Transverse colon (tissue), 4 donors: ENCODE data around the gene ADCY2. TPM values are rescaled to one million over a fixed set of nuclear protein-coding genes. Genes with fewer than 3 reads are reported as not detected.

ENCODE experiments used
- DNase-seq: peaks from one replicate; pipeline ENCODE4 v3.0.0-alpha.2; 2019
- H3K27ac ChIP-seq, 4 donors: fragments of 200-600 bp; sonication (generic); 2 replicates each; pipeline ENCODE4 v1.5.1; 2016 to 2018; ENCODE audit warnings: inconsistent platforms in 4 of 4
- H3K27me3 ChIP-seq: fragments of 200-600 bp; sonication (generic); 2 replicates; pipeline ENCODE4 v1.5.1; 2017; ENCODE audit warnings: inconsistent platforms
- H3K36me3 ChIP-seq, 4 donors: fragments of 200-600 bp; sonication (generic); 2 replicates each; pipeline ENCODE4 v1.5.1; 2017 to 2019; ENCODE audit warnings: inconsistent platforms in 4 of 4
- H3K4me1 ChIP-seq, 4 donors: fragments of 200-600 bp; sonication (generic); 2 replicates each; pipeline ENCODE4 v1.5.1; 2017 to 2020; ENCODE audit warnings: inconsistent platforms in 4 of 4
- H3K4me3 ChIP-seq, 4 donors: fragments of 200-600 bp; sonication (generic); 1 replicate in 1 of 4; 2 replicates in 3 of 4; pipeline versions ENCODE4 v1.5.1 to v1.6.1; 2017 to 2019; ENCODE audit warnings: inconsistent platforms in 4 of 4
- H3K9me3 ChIP-seq, 2 donors: fragments of 200-600 bp; sonication (generic); 2 replicates each; pipeline ENCODE4 v1.5.1; 2017 to 2019; ENCODE audit warnings: inconsistent platforms in 2 of 2
- EP300 ChIP-seq: sonication (generic); formaldehyde crosslinking; IDR thresholded peaks from one replicate; pipeline ENCODE4 v1.6.1; 2017; ENCODE audit warnings: antibody characterized with exemption, low read depth
- POLR2A ChIP-seq: fragments of 450-650 bp; IDR thresholded peaks from one replicate; pipeline ENCODE4 v1.6.1; 2016; ENCODE audit warnings: antibody characterized with exemption, mild to moderate bottlenecking, moderate library complexity
- POLR2AphosphoS5 ChIP-seq, 3 donors: sonication (generic); formaldehyde crosslinking; IDR thresholded peaks; one replicate each; pipeline ENCODE4 v1.6.1; 2016; ENCODE audit warnings: antibody characterized with exemption in 3 of 3
- WGBS, 2 donors: methylation state at CpG; one replicate each; pipeline ENCODE4 v1.1.5; 2018; ENCODE audit warnings: low coverage in 1 of 2; 5-methylcytosine and 5-hydroxymethylcytosine counted together
- in situ Hi-C, 4 donors: fragments of 200-750 bp; cut with MboI; loops; one replicate each; pipeline versions ENCODE4 v1.15.0 to v1.15.1; 2017; ENCODE audit warnings: low sequenced_read_pairs in 3 of 4, low pct_ligation_motif_present in 1 of 4, low pct_unique_long_range_greater_than_20kb in 1 of 4
- intact Hi-C: fragments of 100-400 bp; cut with DNase I; formaldehyde crosslinking; loops from one replicate; pipeline ENCODE4 v1.15.1; 2023; ENCODE audit warnings: low total_unique reads
- total RNA-seq, 4 donors: library from RNA; depleted of rRNA; stranded (reverse); fragments of >200 nt; gene quantifications; one replicate each; pipeline ENCODE4 v1.1.0, GENCODE V29; 2016
- TF ChIP-seq, protein P1 (sequence below), 5 experiments: fragments of 200-600 bp in 3 of 5; fragments of 450-650 bp in 2 of 5; sonication (generic) in 3 of 5; IDR thresholded peaks; 1 replicate in 2 of 5; 2 replicates in 3 of 5; pipeline ENCODE4 v1.5.1; 2016 to 2017; ENCODE audit warnings: antibody characterized with exemption in 5 of 5, inconsistent platforms in 3 of 5, mild to moderate bottlenecking in 2 of 5, moderate library complexity in 1 of 5

The ADCY2 gene
- total RNA-seq, 4 donors from 2014 or later, result 1.4 to 4.5 (median 3.1) TPM

DNA sequence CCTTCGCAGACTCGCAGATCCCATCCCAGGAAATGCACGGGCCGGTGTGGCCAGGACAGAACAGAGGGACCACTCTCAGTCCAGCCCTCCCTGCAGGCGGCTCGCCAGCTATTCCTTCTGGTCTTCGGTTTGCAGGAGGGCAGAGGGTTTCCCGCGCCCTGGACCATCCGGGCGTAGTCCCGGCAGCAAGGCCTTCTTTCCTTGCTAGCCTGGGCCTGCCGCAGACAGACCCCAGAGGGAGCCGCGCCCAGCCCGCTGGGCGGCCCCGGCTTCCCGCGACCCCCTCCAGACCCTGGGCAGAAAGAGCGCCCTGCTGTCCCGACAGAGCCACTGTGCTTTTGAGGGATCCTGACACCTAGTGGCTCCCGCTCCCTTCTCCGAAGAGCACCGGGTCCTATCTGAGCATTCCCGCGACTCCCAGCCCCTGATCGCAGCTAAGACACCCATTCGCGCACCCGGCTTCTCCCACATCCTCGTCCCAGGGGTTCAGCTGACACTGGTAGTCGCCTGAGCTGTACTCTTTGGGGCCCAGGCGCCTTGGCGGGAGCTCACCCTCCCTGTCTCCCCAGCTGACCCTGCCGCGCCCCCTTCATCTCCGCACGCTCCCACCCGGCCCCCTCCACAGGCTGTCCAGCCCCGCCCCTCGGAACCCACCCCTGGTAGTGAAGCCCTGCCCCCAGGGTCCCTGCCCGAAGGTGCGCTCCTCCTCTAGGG lies 453.9 kb downstream of the ADCY2 start:
- peak overlapping the region; percentile 36 to 57 (median 42) for H3K4me3 ChIP-seq
- peaks cover 6 to 18% (median 9%) of the 10 kb centered on the region in 4 donors for H3K4me1 ChIP-seq
- H3K27me3 ChIP-seq, result peaks cover 40% of the 10 kb centered on the region
- DNase-seq, result no peak
- H3K36me3 ChIP-seq, result no peaks in the 10 kb centered on the region
- in situ Hi-C loops (no loop called here), intact Hi-C loops (no loop called here)
- TF ChIP-seq, protein P1, sequence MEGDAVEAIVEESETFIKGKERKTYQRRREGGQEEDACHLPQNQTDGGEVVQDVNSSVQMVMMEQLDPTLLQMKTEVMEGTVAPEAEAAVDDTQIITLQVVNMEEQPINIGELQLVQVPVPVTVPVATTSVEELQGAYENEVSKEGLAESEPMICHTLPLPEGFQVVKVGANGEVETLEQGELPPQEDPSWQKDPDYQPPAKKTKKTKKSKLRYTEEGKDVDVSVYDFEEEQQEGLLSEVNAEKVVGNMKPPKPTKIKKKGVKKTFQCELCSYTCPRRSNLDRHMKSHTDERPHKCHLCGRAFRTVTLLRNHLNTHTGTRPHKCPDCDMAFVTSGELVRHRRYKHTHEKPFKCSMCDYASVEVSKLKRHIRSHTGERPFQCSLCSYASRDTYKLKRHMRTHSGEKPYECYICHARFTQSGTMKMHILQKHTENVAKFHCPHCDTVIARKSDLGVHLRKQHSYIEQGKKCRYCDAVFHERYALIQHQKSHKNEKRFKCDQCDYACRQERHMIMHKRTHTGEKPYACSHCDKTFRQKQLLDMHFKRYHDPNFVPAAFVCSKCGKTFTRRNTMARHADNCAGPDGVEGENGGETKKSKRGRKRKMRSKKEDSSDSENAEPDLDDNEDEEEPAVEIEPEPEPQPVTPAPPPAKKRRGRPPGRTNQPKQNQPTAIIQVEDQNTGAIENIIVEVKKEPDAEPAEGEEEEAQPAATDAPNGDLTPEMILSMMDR (IDR thresholded peaks at IDR 0.05), result no peak
- TF ChIP-seq POLR2A (no peak), EP300 (no peak), POLR2AphosphoS5 (IDR thresholded peaks at IDR 0.05) (no peak)
- H3K9me3 ChIP-seq, result no peaks in the 10 kb centered on the region
- 10% methylated on average over 33 of the region's 44 CpGs; no CpG with 5 or more reads in 1 of the 2 donors for WGBS, 2 donors
- no peak overlapping the region for H3K27ac ChIP-seq

DNA sequence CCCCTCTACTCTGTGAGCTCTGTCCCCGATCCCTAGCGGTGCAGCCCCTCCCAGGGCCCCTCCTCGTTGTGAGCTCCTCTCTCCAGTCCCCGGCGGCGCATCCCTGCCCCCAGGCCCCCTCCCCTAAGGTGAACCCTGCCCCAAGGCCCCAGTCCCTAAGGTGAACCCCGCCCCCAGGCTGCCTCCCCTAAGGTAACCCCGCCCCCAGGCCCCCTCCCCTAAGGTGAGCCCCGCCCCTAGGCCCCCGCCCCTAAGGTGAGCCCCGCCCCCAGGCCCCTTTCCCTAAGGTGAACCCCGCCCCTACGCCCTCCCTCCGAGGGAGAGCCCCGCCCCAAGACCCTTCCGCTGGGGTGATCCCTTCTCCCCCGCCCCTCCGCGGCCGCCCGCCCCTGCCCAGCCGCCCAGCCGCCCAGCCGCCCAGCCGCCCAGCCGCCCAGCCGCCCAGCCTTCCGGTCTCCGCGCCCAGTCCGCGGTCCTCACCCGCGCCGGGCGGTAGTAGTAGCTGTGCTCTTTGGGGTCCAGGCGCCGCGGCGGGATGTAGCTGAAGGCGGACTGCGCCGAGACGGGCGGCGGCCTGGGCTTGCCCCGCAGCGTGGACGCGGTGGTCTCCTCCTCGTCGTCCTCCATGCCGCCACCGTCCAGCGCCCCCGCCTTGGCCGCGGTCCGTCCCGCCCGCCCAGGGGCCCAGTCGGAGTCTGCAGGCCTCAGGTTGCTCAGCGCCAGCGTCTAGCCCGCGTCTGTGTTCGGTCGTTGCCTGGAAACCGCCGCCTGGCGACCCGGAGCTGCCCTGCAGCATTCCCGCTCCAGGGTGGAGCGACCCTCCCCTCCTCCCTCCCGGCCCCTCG lies 454.7 kb downstream of the ADCY2 start, which contains the start of gene CFAP90:
CFAP90 (minus strand) TSS at position 739 of the 845 bp plus-strand sequence; CDS start at position 627, 112 bp downstream.
- no peak within 1 kb of the TSS for H3K27ac ChIP-seq
- H3K9me3 ChIP-seq, result no peaks in the 10 kb centered on the region
- intact Hi-C loops, result no loop called here

DNA sequence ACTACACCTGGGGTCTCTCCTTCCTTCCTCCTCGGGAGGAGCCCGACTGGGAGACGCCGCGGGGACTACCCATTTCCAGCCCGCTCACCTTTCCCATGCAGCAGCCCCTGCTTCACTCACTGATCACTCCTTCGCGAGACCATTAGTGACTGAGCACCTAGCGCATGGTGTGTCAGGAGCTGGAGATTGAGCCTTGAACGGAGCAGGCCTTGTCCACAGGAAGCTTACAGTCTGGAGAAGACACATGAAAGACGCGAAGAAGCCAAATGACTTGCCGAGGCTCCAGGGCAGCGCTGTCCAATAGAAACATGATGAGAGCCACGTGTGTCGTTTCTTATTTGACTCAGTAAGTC lies 455.3 kb downstream of the ADCY2 start:
- Histone ChIP-seq H3K4me1 (peaks cover 6 to 18% (median 9%) of the 10 kb centered on the region in 4 donors), H3K36me3 (no peaks in the 10 kb centered on the region), H3K9me3 (no peaks in the 10 kb centered on the region), H3K4me3 (peak overlapping the region in 2 of 4 donors; percentile 41 to 57), H3K27me3 (peaks cover 40% of the 10 kb centered on the region), H3K27ac (no peak overlapping the region)
- WGBS, 2 donors, result 65% methylated on average over 16 of the region's 16 CpGs; no CpG with 5 or more reads in 1 of the 2 donors
- TF ChIP-seq POLR2AphosphoS5 (IDR thresholded peaks at IDR 0.05) (no peak), EP300 (no peak), POLR2A (no peak)
- TF ChIP-seq, protein P1 (IDR thresholded peaks at IDR 0.05), result no peak
- DNase-seq, result no peak
- intact Hi-C loops (no loop called here), in situ Hi-C loops (no loop called here)

More for the DNA sequence above, 454.7 kb downstream of the ADCY2 start, which contains the start of gene CFAP90:
- TF ChIP-seq, protein P1 (IDR thresholded peaks at IDR 0.05), result peak in 3 of 5 experiments; percentile 9 to 23 (median 18)
- no peak for TF ChIP-seq POLR2AphosphoS5 (IDR thresholded peaks at IDR 0.05)
- in situ Hi-C loops, result no loop called here
- peak within 1 kb of the TSS; percentile 36 to 57 (median 42) for H3K4me3 ChIP-seq
- peak; percentile 26 for DNase-seq
- 8 to 11% methylated on average over 6 to 24 of the region's 76 CpGs for WGBS, 2 donors
- peaks cover 6 to 18% (median 9%) of the 10 kb centered on the region in 4 donors for H3K4me1 ChIP-seq
- H3K27me3 ChIP-seq, result peaks cover 40% of the 10 kb centered on the region
- H3K36me3 ChIP-seq, result no peaks in the 10 kb centered on the region

DNA sequence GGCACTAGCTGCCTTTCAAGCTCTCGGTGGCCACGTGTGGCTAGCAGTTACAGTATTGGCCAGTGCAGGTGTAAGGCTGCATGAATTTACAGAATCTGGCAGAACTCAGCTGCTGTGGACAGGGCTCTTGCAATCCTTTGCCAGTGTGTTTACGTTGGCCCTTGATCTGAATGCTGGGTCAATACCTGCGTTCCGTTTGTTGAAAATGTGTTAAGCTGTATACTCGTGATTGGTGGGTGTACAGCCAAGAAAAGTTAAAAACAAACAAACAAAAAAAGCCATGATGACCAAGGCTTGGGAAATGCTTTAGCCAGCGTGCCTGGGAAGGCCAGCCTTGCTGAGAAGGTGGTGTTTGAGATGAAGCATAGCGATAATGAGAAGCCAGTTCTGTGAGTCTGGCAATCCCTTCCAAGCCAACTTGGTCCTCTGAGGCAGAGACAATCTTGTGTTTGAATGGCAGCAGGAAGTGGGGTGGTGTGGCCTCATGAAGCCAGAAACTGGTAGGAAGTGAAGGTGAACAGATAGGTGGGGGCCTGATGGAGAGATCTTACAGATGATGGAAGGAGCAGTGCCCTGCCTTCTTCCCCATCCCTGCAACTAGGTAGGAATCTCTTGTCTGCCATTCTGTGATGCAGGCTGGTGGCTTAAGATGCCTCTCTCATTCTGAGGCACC lies 455.8 kb downstream of the ADCY2 start:
- no peak for DNase-seq
- H3K27ac ChIP-seq, result no peak overlapping the region
- peaks cover 40% of the 10 kb centered on the region for H3K27me3 ChIP-seq
- TF ChIP-seq EP300, result no peak
- peaks cover 6 to 18% (median 9%) of the 10 kb centered on the region in 4 donors for H3K4me1 ChIP-seq
- in situ Hi-C loops, result no loop called here
- H3K4me3 ChIP-seq, result no peak overlapping the region
- H3K9me3 ChIP-seq, result no peaks in the 10 kb centered on the region
- H3K36me3 ChIP-seq, result no peaks in the 10 kb centered on the region
- WGBS, 2 donors, result 72 to 85% methylated on average over 5 to 8 of the region's 8 CpGs
- intact Hi-C loops, result no loop called here
